Smooth muscle cell (in vitro differentiated cells): ENCODE results near the gene TFR2. TPM values are rescaled to one million over a fixed set of nuclear protein-coding genes. Genes with fewer than 3 reads are reported as not detected.

Experiments used
- DNase-seq: peaks from one replicate; lab custom pipeline; 2025; ENCODE audit not compliant: unreplicated experiment; lab: John Stamatoyannopoulos, UW
- H2AFZ ChIP-seq: fragments of 200-600 bp; sonication (generic); 2 replicates; pipeline ENCODE4 v1.6.0; 2016; ENCODE audit warnings: antibody characterized with exemption, low read depth, mild to moderate bottlenecking
- H3F3A ChIP-seq: fragments of 200-600 bp; sonication (generic); 2 replicates; pipeline ENCODE4 v1.6.0; 2017; ENCODE audit warnings: antibody characterized with exemption, low read depth
- H3K27ac ChIP-seq: fragments of 200-600 bp; sonication (generic); 2 replicates; pipeline ENCODE4 v1.5.1; 2016; ENCODE audit warnings: low read depth, mild to moderate bottlenecking
- H3K27me3 ChIP-seq: fragments of 200-600 bp; sonication (generic); 2 replicates; pipeline ENCODE4 v1.6.1; 2016; ENCODE audit warnings: low read depth, mild to moderate bottlenecking
- H3K36me3 ChIP-seq: fragments of 200-600 bp; sonication (generic); 2 replicates; pipeline ENCODE4 v1.5.1; 2016; ENCODE audit warnings: low read depth
- H3K4me1 ChIP-seq: fragments of 200-600 bp; sonication (generic); 2 replicates; pipeline ENCODE4 v1.5.1; 2016; ENCODE audit warnings: low read depth
- H3K4me2 ChIP-seq: fragments of 200-600 bp; sonication (generic); 2 replicates; pipeline ENCODE4 v1.6.0; 2016; ENCODE audit warnings: mild to moderate bottlenecking
- H3K4me3 ChIP-seq: fragments of 200-600 bp; sonication (generic); 2 replicates; pipeline ENCODE4 v1.5.1; 2016; ENCODE audit warnings: mild to moderate bottlenecking
- H3K79me2 ChIP-seq: fragments of 200-600 bp; sonication (generic); 2 replicates; pipeline ENCODE4 v1.6.0; 2016; ENCODE audit warnings: low read depth, mild to moderate bottlenecking
- H3K9ac ChIP-seq: fragments of 200-600 bp; sonication (generic); 2 replicates; pipeline ENCODE4 v1.6.0; 2016; ENCODE audit warnings: low read depth
- H3K9me3 ChIP-seq: fragments of 200-600 bp; sonication (generic); replicated peaks from 2 replicates; pipeline ENCODE4 v1.5.1; 2016; ENCODE audit warnings: low read depth
- H4K20me1 ChIP-seq: fragments of 200-600 bp; sonication (generic); 2 replicates; pipeline ENCODE4 v1.6.0; 2016; ENCODE audit warnings: low read depth
- WGBS: methylation state at CpG from one replicate; pipeline ENCODE4 v1.1.7; 2016; ENCODE audit warnings: low lambda C conversion rate; 5-methylcytosine and 5-hydroxymethylcytosine counted together
- polyA plus RNA-seq: library from polyadenylated mRNA; unstranded; fragments of >200 nt; fragmentation: Nextera tagmentation; extraction: Ambion mirVana; gene quantifications from 2 replicates; pipeline ENCODE4 v1.2.1, GENCODE V29; 2016
- total RNA-seq: library from RNA; depleted of rRNA; stranded (reverse); fragments of >200 nt; gene quantifications from 2 replicates; pipeline ENCODE4 v1.2.3, GENCODE V29; 2014
- TF ChIP-seq, protein P1 (sequence below): fragments of 200-600 bp; sonication (generic); IDR thresholded peaks from 2 replicates; pipeline ENCODE4 v1.5.1; 2017; ENCODE audit warnings: borderline replicate concordance, mild to moderate bottlenecking, antibody characterized with exemption; ENCODE audit not compliant: insufficient read depth, poor library complexity, severe bottlenecking

The TFR2 gene
- total and polyA plus RNA-seq, 2 experiments from 2014 or later, result 1.9 to 3.2 TPM

DNA sequence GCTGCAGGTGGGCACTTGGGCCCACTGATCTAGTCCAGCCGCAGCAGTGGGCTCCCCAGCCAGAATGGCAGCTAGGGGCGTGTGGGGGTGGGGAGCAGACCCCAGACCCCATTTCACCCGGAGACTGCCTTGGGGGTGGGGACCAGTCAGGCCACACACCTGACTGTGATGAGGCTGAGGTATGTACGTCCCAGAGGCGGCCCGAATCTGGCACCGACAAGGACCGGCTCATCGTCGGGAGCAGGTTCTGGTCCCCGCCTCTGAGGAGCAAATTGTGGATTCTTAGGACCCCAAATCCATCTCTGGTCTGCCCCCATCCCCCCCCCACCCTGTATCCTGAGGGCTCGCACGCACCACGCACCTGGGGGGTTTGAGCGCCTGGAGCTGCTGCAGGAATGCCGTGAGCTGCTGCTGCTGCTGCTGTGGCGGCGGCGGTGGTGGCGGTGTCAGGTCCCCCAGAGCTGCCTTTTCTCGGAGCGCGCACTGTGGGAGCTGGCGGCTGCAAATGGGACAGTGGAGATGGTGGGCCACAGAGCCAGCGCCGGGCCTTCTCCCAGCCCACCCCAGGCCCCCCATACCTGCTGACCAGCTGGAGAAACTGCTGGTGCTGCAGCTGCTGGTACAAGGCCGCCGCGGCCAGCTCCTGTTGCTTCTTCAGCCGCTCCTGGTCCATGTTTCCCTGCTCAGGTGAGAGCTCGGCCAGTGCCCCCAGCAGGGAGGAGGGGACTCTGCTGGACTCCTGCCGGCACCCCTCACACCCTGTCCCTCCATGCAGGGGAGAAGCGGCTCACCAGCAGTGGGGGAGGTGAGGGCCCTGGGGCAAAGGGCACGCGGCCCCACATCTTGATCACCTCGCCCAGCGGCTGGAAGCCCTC is 42.5 kb upstream of the TFR2 start:
- H3K9ac ChIP-seq, result no peak overlapping the region
- no peak overlapping the region for H3K27ac ChIP-seq
- WGBS, result 97% methylated on average over 35 of the region's 37 CpGs
- no peak overlapping the region for H3K4me3 ChIP-seq
- no peak for DNase-seq
- no peaks in the 10 kb centered on the region for H3F3A ChIP-seq
- no peaks in the 10 kb centered on the region for H3K36me3 ChIP-seq
- TF ChIP-seq, protein P1, sequence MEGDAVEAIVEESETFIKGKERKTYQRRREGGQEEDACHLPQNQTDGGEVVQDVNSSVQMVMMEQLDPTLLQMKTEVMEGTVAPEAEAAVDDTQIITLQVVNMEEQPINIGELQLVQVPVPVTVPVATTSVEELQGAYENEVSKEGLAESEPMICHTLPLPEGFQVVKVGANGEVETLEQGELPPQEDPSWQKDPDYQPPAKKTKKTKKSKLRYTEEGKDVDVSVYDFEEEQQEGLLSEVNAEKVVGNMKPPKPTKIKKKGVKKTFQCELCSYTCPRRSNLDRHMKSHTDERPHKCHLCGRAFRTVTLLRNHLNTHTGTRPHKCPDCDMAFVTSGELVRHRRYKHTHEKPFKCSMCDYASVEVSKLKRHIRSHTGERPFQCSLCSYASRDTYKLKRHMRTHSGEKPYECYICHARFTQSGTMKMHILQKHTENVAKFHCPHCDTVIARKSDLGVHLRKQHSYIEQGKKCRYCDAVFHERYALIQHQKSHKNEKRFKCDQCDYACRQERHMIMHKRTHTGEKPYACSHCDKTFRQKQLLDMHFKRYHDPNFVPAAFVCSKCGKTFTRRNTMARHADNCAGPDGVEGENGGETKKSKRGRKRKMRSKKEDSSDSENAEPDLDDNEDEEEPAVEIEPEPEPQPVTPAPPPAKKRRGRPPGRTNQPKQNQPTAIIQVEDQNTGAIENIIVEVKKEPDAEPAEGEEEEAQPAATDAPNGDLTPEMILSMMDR, result no peak
- H3K27me3 ChIP-seq, result no peaks in the 10 kb centered on the region
- no peak overlapping the region for H2AFZ ChIP-seq
- H3K79me2 ChIP-seq, result peaks cover 10% of the 10 kb centered on the region
- H3K9me3 ChIP-seq, result no peaks in the 10 kb centered on the region
- H3K4me2 ChIP-seq, result no peak overlapping the region
- peaks cover 60% of the 10 kb centered on the region for H4K20me1 ChIP-seq
- H3K4me1 ChIP-seq, result no peaks in the 10 kb centered on the region

DNA sequence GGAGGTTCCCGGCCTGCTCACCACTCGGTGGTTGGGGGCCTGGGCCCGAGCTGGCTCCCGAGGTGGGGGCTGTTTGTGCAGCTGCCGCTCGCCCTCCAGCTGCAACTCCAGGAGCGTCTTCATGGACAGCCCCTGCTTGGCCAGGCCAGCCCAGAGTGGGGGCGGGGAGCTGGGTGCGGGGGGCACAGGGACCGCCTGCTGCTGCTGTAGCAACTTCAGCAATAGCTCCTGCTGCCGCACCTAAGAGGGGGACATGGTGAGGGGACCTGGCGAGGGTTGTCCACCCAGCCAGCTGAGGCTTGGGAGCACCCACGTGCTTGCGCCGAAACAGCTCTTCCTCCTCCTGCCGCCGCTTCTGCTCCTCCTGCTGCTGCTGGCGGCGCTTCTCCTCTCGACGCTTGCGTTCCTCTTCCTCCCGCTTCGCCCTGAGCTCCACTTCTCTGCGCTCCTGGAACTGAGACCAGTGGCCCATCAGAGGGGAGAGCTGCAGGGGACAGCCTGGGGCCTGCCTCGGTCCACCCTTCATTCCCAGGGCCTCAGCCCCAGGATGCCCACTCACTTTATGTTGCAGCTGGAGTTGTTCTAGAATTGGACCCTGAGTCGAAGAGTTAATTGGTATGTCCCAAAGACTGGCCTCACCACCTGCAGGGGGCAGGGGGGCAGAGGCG is 41.8 kb upstream of the TFR2 start:
- Histone ChIP-seq H4K20me1 (peaks cover 60% of the 10 kb centered on the region), H3K9ac (no peak overlapping the region), H3K9me3 (no peaks in the 10 kb centered on the region), H3K27ac (no peak overlapping the region), H3K27me3 (no peaks in the 10 kb centered on the region), H3F3A (no peaks in the 10 kb centered on the region), H3K36me3 (no peaks in the 10 kb centered on the region), H2AFZ (no peak overlapping the region), H3K4me2 (no peak overlapping the region), H3K4me1 (no peaks in the 10 kb centered on the region), H3K79me2 (peaks cover 2% of the 10 kb centered on the region), H3K4me3 (no peak overlapping the region)
- TF ChIP-seq, protein P1, result no peak
- WGBS, result 90% methylated on average over 23 of the region's 28 CpGs
- no peak for DNase-seq

DNA sequence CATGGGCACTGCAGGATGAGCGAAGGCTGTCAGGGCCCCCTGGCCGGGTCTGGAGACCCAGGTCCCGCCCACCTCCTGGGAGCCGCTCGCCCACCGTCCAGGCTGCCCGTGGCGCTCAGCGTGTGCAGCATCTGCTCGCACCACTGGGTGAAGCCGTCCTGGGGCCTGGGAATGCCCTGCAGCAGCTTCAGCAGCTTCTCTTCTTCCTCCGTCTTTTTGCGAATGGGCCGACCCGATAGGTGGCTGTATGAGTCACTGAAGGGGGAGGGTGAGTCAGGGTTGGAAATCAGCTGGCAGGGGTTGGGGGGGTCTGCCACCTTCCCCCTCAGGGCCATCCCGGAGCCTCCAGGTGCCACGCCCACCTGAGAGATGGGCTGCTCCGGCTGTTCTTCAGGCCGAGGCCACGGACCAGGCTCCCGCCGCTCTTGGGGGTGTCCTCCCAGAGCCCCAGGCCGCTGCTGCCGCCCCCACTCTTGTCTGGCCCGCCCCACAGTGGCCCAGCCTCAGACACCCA is 40.9 kb upstream of the TFR2 start:
- WGBS, result 72% methylated on average over 18 of the region's 25 CpGs
- Histone ChIP-seq H3K4me3 (no peak overlapping the region), H3K36me3 (no peaks in the 10 kb centered on the region), H3K79me2 (no peaks in the 10 kb centered on the region), H3F3A (no peaks in the 10 kb centered on the region), H3K27ac (no peak overlapping the region), H3K9me3 (no peaks in the 10 kb centered on the region), H4K20me1 (peaks cover 60% of the 10 kb centered on the region), H3K27me3 (no peaks in the 10 kb centered on the region), H3K4me2 (no peak overlapping the region), H3K9ac (no peak overlapping the region), H2AFZ (no peak overlapping the region), H3K4me1 (no peaks in the 10 kb centered on the region)
- no peak for DNase-seq
- TF ChIP-seq, protein P1, result no peak
